Spleen (tissue), 11 donors: ENCODE results near the gene MAPK4. TPM values are rescaled to one million over a fixed set of nuclear protein-coding genes. Genes with fewer than 3 reads are reported as not detected.
"Not testable (repeated sequence)": the region's sequence is repeated elsewhere in the genome, so short reads cannot be mapped to it uniquely, and the experiment has no call there.

Experiments used
- DNase-seq: peaks from one replicate; pipeline ENCODE4 v3.0.0-alpha.2; 2020
- H3K27ac ChIP-seq, 8 donors: fragments of 200-600 bp; sonication (generic) in 7 of 8; 1 replicate in 4 of 8; 2 replicates in 4 of 8; pipeline versions ENCODE4 v1.5.0 to v1.8.0; 2016 to 2021; ENCODE audit warnings: inconsistent platforms in 4 of 8, mild to moderate bottlenecking in 4 of 8, moderate library complexity in 1 of 8
- H3K27me3 ChIP-seq, 7 donors: fragments of 200-600 bp; sonication (generic) in 6 of 7; replicated peaks in 1 of 7; 1 replicate in 4 of 7; 2 replicates in 3 of 7; pipeline versions ENCODE4 v1.5.0 to v1.8.0; 2016 to 2021; ENCODE audit warnings: inconsistent platforms in 3 of 7, mild to moderate bottlenecking in 1 of 7
- H3K36me3 ChIP-seq, 6 donors: fragments of 200-600 bp; sonication (generic) in 5 of 6; 1 replicate in 4 of 6; 2 replicates in 2 of 6; pipeline versions ENCODE4 v1.5.0 to v1.8.0; 2016 to 2021; ENCODE audit warnings: inconsistent platforms in 2 of 6
- H3K4me1 ChIP-seq, 6 donors: fragments of 200-600 bp; sonication (generic) in 5 of 6; 1 replicate in 3 of 6; 2 replicates in 3 of 6; pipeline versions ENCODE4 v1.5.0 to v1.8.0; 2016 to 2021; ENCODE audit warnings: inconsistent platforms in 3 of 6
- H3K4me3 ChIP-seq, 8 donors: fragments of 200-600 bp; sonication (generic) in 7 of 8; 1 replicate in 4 of 8; 2 replicates in 4 of 8; pipeline versions ENCODE4 v1.5.0 to v1.8.0; 2016 to 2021; ENCODE audit warnings: inconsistent platforms in 4 of 8, mild to moderate bottlenecking in 4 of 8, moderate library complexity in 2 of 8
- H3K9me3 ChIP-seq, 8 donors: fragments of 200-600 bp; sonication (generic) in 7 of 8; 1 replicate in 4 of 8; 2 replicates in 4 of 8; pipeline versions ENCODE4 v1.5.0 to v1.8.0; 2016 to 2021; ENCODE audit warnings: inconsistent platforms in 4 of 8
- POLR2A ChIP-seq, 3 donors: fragments of 450-650 bp; IDR thresholded peaks; one replicate each; pipeline ENCODE4 v1.5.1; 2017; ENCODE audit warnings: antibody characterized with exemption in 3 of 3, mild to moderate bottlenecking in 1 of 3
- POLR2AphosphoS5 ChIP-seq, 3 donors: sonication (generic); formaldehyde crosslinking; IDR thresholded peaks; one replicate each; pipeline ENCODE4 v1.5.1; 2017; ENCODE audit warnings: antibody characterized with exemption in 3 of 3
- WGBS, 5 donors: extraction: QIAGEN DNeasy Blood & Tissue Kit in 3 of 5; methylation state at CpG; one replicate each; pipeline versions ENCODE4 v1.1.5 to v1.1.7; 2013 to 2018; 5-methylcytosine and 5-hydroxymethylcytosine counted together
- intact Hi-C: fragments of 100-400 bp; cut with DNase I; formaldehyde crosslinking; loops from one replicate; pipeline ENCODE4 v1.15.0; 2023; ENCODE audit warnings: low total_unique reads
- polyA plus RNA-seq, 3 donors: library from polyadenylated mRNA; stranded (reverse); fragments of 200-250 nt; gene quantifications; one replicate each; pipeline ENCODE4 v1.2.1, GENCODE V29; 2013
- total RNA-seq, 7 donors: library from RNA; depleted of rRNA in 3 of 7; stranded (reverse); fragments of >200 nt in 3 of 7; fragmentation: NEBNext Ultra II Directional in 4 of 7; extraction: Animal tissue kit (Norgen Biotek cat#: 25700) in 4 of 7; gene quantifications; one replicate each; pipeline versions ENCODE4 v1.1.0 to v1.2.1, GENCODE V29; 2016 to 2021
- TF ChIP-seq, protein P1 (sequence below), 11 experiments: fragments of 200-600 bp in 7 of 11; fragments of 450-650 bp in 4 of 11; sonication (generic) in 4 of 11; IDR thresholded peaks in 8 of 11; conservative IDR thresholded peaks in 3 of 11; 1 replicate in 7 of 11; 2 replicates in 4 of 11; pipeline versions ENCODE4 v1.4.0 to v1.8.0; 2016 to 2021; ENCODE audit warnings: antibody characterized with exemption in 11 of 11, inconsistent platforms in 4 of 11, mild to moderate bottlenecking in 1 of 11
- donor health status: healthy with polysubstance abuse.
- donor health status: DM: no; HTN: no; CAD: no; lungs with moderate emphysema.
- donor health status: DM: no; HTN: no; CAD: no.
- donor health status: Bipolar disorder and iron deficiency.
- donor health status: healthy.
- donor health status: DM: no; HTN: no; CAD: no.
- donor health status: DM: yes; HTN: yes; CAD: no.

MAPK4 gene
- total and polyA plus RNA-seq, 10 donors = 0.02 to 0.29 (median 0.20) TPM; not detected in 4

DNA sequence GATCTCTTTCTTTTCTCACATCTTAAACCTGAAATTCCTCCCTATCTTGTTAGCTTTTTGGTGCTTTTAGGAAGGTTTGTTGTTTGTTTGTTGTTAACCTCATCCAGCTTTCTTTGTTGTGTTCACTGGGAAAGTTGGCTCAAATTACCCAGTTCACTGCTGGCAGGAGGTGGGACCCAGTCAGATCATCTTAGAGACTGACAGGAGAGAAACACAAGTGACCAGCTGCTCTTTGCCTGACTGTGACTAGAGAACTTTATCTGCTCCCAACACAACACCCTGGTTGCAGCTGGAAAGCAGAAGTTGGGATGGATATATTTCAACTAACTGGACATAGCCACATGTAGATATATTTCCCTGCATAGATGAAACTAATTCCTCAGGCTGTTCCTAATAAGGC, 10.0 kb downstream of the MAPK4 start:
- Histone ChIP-seq H3K36me3 (no peaks in the 10 kb centered on the region), H3K27me3 (peaks cover 0 to 64% (median 13%) of the 10 kb centered on the region in 7 donors), H3K4me3 (no peak overlapping the region), H3K4me1 (no peaks in the 10 kb centered on the region), H3K9me3 (peaks cover 0 to 10% (median 7%) of the 10 kb centered on the region in 8 donors), H3K27ac (no peak overlapping the region)
- intact Hi-C loops = no loop called here
- DNase-seq = no peak
- TF ChIP-seq POLR2A (IDR thresholded peaks at IDR 0.05) (no peak), POLR2AphosphoS5 (IDR thresholded peaks at IDR 0.05) (no peak)
- TF ChIP-seq, protein P1, sequence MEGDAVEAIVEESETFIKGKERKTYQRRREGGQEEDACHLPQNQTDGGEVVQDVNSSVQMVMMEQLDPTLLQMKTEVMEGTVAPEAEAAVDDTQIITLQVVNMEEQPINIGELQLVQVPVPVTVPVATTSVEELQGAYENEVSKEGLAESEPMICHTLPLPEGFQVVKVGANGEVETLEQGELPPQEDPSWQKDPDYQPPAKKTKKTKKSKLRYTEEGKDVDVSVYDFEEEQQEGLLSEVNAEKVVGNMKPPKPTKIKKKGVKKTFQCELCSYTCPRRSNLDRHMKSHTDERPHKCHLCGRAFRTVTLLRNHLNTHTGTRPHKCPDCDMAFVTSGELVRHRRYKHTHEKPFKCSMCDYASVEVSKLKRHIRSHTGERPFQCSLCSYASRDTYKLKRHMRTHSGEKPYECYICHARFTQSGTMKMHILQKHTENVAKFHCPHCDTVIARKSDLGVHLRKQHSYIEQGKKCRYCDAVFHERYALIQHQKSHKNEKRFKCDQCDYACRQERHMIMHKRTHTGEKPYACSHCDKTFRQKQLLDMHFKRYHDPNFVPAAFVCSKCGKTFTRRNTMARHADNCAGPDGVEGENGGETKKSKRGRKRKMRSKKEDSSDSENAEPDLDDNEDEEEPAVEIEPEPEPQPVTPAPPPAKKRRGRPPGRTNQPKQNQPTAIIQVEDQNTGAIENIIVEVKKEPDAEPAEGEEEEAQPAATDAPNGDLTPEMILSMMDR (IDR thresholded peaks at IDR 0.05 in 8 of 11, conservative IDR thresholded peaks at IDR 0.05 in 3 of 11) = no peak

DNA sequence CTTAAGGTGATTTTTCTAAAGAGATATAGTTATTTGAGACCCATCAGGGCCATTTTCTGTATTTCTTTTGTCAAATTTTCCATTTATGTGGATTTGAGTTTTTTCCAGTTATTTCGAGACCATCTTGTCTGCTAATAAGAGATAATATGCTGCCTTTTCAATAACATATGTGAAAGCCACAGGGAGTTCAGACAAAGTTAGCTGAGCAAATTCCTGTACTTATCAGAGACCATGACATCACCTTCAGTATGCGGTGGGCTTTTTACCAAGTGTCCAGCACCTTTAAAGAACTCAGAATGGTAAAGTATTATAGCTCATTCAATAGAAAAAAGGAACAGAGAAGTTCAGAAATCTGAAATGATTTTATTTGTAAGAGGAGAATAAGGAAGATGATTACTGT, 11.7 kb downstream of the MAPK4 start:
- H3K4me3 ChIP-seq = no peak overlapping the region
- peaks cover 0 to 50% (median 7%) of the 10 kb centered on the region in 7 donors for H3K27me3 ChIP-seq
- no peak overlapping the region for H3K27ac ChIP-seq
- H3K9me3 ChIP-seq = peaks cover 0 to 10% (median 7%) of the 10 kb centered on the region in 8 donors
- no peak for TF ChIP-seq POLR2A (IDR thresholded peaks at IDR 0.05)
- no peak for TF ChIP-seq POLR2AphosphoS5 (IDR thresholded peaks at IDR 0.05)
- TF ChIP-seq, protein P1 (IDR thresholded peaks at IDR 0.05 in 8 of 11, conservative IDR thresholded peaks at IDR 0.05 in 3 of 11) = no peak
- DNase-seq = no peak
- no peaks in the 10 kb centered on the region for H3K4me1 ChIP-seq
- intact Hi-C loops = no loop called here
- 75 to 85% (median 78%) methylated on average over 2 of the region's 2 CpGs for WGBS, 5 donors
- H3K36me3 ChIP-seq = no peaks in the 10 kb centered on the region

DNA sequence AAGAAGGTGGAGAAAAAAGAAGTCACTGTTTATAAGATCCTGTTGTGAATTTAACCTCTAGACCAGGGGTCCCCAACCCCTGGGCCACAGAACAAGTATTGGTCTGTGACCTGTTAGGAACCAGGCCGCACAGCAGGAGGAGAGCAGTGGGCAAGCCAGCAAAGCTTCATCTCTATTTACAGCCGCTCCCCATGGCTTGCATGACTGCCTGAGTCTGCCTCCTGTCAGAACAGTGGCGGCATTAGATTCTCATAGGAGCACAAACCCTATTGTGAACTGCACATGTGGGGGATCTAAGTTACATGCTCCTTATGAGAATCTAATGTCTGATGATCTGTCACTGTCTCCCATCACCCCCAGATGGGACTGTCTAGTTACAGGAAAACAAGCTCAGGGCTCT, 13.3 kb downstream of the MAPK4 start:
- WGBS, 5 donors = 71 to 97% (median 87%) methylated on average over 3 of the region's 3 CpGs
- intact Hi-C loops, DNase-seq: not testable (repeated sequence)

DNA sequence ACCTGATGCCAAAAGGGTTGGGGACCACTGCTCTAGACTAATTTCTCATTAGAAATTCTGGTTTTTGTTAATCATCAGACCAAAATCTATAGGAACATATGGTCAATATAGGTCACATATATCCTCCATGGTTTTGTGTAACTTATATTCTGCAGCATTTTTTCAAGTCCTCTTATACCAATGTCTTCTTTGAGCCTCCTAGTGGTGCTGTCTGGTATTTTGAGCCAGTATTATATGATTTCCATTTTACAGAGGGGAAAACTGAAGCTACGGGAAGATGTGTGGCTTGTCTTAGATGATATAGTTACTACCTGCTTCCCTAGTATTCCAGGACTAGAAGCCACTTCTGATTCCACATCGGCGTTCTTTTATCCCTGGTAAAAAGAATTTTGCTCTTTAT, 13.8 kb downstream of the MAPK4 start:
- no peak for DNase-seq
- H3K4me3 ChIP-seq = no peak overlapping the region
- H3K4me1 ChIP-seq = no peaks in the 10 kb centered on the region
- WGBS, 5 donors = 71 to 94% (median 87%) methylated on average over 3 of the region's 3 CpGs
- H3K36me3 ChIP-seq = no peaks in the 10 kb centered on the region
- peaks cover 0 to 3% (median 2%) of the 10 kb centered on the region in 8 donors for H3K9me3 ChIP-seq
- peaks cover 0 to 48% (median 7%) of the 10 kb centered on the region in 7 donors for H3K27me3 ChIP-seq
- no peak for TF ChIP-seq POLR2AphosphoS5 (IDR thresholded peaks at IDR 0.05)
- no peak for TF ChIP-seq POLR2A (IDR thresholded peaks at IDR 0.05)
- TF ChIP-seq, protein P1 (IDR thresholded peaks at IDR 0.05 in 8 of 11, conservative IDR thresholded peaks at IDR 0.05 in 3 of 11) = no peak
- H3K27ac ChIP-seq = no peak overlapping the region
- intact Hi-C loops = no loop called here

More for the DNA sequence above, 13.3 kb downstream of the MAPK4 start:
- H3K27me3 ChIP-seq = peaks cover 0 to 47% (median 7%) of the 10 kb centered on the region in 7 donors
- H3K36me3 ChIP-seq, H3K4me1 ChIP-seq, H3K4me3 ChIP-seq, H3K27ac ChIP-seq, H3K9me3 ChIP-seq: not testable (repeated sequence)

DNA sequence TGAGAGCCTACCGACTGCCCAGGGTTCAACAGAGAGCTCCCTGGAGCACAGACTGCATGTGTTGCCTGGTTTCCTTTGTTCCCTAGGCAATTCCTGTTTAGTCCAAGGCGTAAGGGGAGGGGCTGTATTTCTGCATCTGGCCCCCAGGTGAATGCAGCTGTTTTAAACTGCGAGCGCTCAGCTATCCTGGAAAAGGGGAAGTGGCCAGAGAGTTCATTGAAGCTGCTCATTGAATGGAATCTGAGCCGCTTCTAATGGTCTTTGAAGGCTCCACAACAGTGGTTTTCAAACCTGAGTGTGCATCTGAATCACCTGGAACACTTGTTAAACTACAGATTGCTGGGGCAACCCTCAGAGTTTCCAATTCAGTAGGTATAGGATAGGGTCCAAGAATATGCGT, 18.1 kb downstream of the MAPK4 start:
- Histone ChIP-seq H3K27me3 (peaks cover 0 to 28% (median 0%) of the 10 kb centered on the region in 7 donors), H3K4me1 (no peaks in the 10 kb centered on the region), H3K4me3 (no peak overlapping the region), H3K27ac (no peak overlapping the region), H3K9me3 (peaks cover 0 to 9% (median 7%) of the 10 kb centered on the region in 8 donors), H3K36me3 (no peaks in the 10 kb centered on the region)
- intact Hi-C loops = no loop called here
- no peak for DNase-seq
- TF ChIP-seq POLR2AphosphoS5 (IDR thresholded peaks at IDR 0.05) = no peak
- TF ChIP-seq, protein P1 (IDR thresholded peaks at IDR 0.05 in 8 of 11, conservative IDR thresholded peaks at IDR 0.05 in 3 of 11) = no peak
- TF ChIP-seq POLR2A (IDR thresholded peaks at IDR 0.05) = no peak
- 37 to 71% (median 47%) methylated on average over 5 to 6 of the region's 6 CpGs for whole genome bisulfite sequencing, 5 donors
